A549 (cell line): ENCODE measurements around the gene ZNF536. TPM values are rescaled to one million over a fixed set of nuclear protein-coding genes. Genes with fewer than 3 reads are reported as not detected.
A peak's percentile ranks its signal among the peaks of the same experiment; 100 is the strongest.

Source experiments
- ATAC-seq, 2 experiments: fragments of 200-7000 bp in 1 of 2; fragments of >200 bp in 1 of 2; cut with Nextera tagmentation in 1 of 2; cut with Tn5 transposase in 1 of 2; 3 replicates each; pipeline versions ENCODE4 v1.8.0 to v1.9.1; 2018 to 2020; ENCODE audit warnings: mild to moderate bottlenecking in 1 of 2, moderate library complexity in 1 of 2
- CTCF ChIA-PET: fragments of 300-600 bp; sonication (Branson Sonifier 250); formaldehyde crosslinking; extraction: SDS; loops from one replicate; lab custom pipeline; 2021; ENCODE audit warnings: antibody characterized with exemption, inconsistent platforms; lab: Yijun Ruan, JAX
- POLR2A ChIA-PET: fragments of 350-600 bp; formaldehyde crosslinking; extraction: SDS; loops from one replicate; lab custom pipeline; 2021; ENCODE audit warnings: antibody characterized with exemption, inconsistent platforms; lab: Yijun Ruan, JAX
- DNase-seq, 2 experiments: peaks; one replicate each; pipeline versions ENCODE4 v3.0.0 to v3.0.0-alpha.2; 2011 to 2016; ENCODE audit warnings: low read depth in 1 of 2, low spot score in 1 of 2
- FAIRE-seq: peaks from 2 replicates; lab custom pipeline; 2011; peaks lifted over from hg19 to GRCh38; lab: Jason Lieb, UNC
- H3K27ac ChIP-seq, 2 experiments: fragments of >200 bp; sonication (Bioruptor Twin); formaldehyde crosslinking; 3 replicates each; pipeline ENCODE4 v1.5.1; 2016 to 2017
- H3K4me1 ChIP-seq: fragments of >200 bp; sonication (Bioruptor Twin); formaldehyde crosslinking; 3 replicates; pipeline ENCODE4 v1.6.1; 2016
- H3K4me2 ChIP-seq: fragments of >200 bp; sonication (Bioruptor Twin); formaldehyde crosslinking; 3 replicates; pipeline ENCODE4 v1.6.1; 2016
- H3K4me3 ChIP-seq: fragments of >200 bp; sonication (Bioruptor Twin); formaldehyde crosslinking; 3 replicates; pipeline ENCODE4 v1.5.1; 2016
- H3K9me3 ChIP-seq: fragments of >200 bp; sonication (Bioruptor Twin); formaldehyde crosslinking; 3 replicates; pipeline ENCODE4 v1.6.1; 2016
- BCL3 ChIP-seq: fragments of >200 bp; sonication (Bioruptor Twin); formaldehyde crosslinking; IDR thresholded peaks from 3 replicates; pipeline ENCODE4 v1.6.1; 2016
- BHLHE40 ChIP-seq: IDR thresholded peaks from 2 replicates; pipeline ENCODE4 v1.6.1; 2012; ENCODE audit warnings: low read depth, low read length, inconsistent platforms
- CEBPB ChIP-seq, 2 experiments: fragments of >200 bp in 1 of 2; sonication (Bioruptor Twin) in 1 of 2; formaldehyde crosslinking in 1 of 2; IDR thresholded peaks; 2 replicates each; pipeline ENCODE4 v1.6.1; 2012 to 2016
- EHMT2 ChIP-seq: fragments of 200-600 bp; sonication (generic); IDR thresholded peaks from 2 replicates; pipeline ENCODE4 v1.6.1; 2016; ENCODE audit warnings: antibody characterized with exemption, low read depth, mild to moderate bottlenecking, moderate library complexity
- ESRRA ChIP-seq: fragments of 150-350 bp; IDR thresholded peaks from 2 replicates; pipeline ENCODE4 v1.6.1; 2014; ENCODE audit warnings: mild to moderate bottlenecking, low read length, borderline replicate concordance
- FOSB ChIP-seq: fragments of 250-450 bp; sonication (Bioruptor Pico); IDR thresholded peaks from 2 replicates; pipeline ENCODE4 v1.5.0; 2020; ENCODE audit warnings: mild to moderate bottlenecking, moderate library complexity
- FOSL2 ChIP-seq, 2 experiments: fragments of 450-650 bp in 1 of 2; fragments of >200 bp in 1 of 2; sonication (Bioruptor Twin) in 1 of 2; formaldehyde crosslinking; IDR thresholded peaks; 2 replicates each; pipeline versions ENCODE4 v1.5.0 to v1.6.1; 2016 to 2020; ENCODE audit warnings: mild to moderate bottlenecking in 1 of 2, moderate library complexity in 1 of 2
- FOXS1 ChIP-seq: fragments of 250-450 bp; sonication (Bioruptor Pico); IDR thresholded peaks from 2 replicates; pipeline ENCODE4 v1.5.0; 2020; ENCODE audit warnings: mild to moderate bottlenecking, moderate library complexity
- HDAC2 ChIP-seq: fragments of 200-600 bp; sonication (generic); IDR thresholded peaks from 2 replicates; pipeline ENCODE4 v1.6.1; 2016
- HEYL ChIP-seq: fragments of 250-450 bp; sonication (Bioruptor Pico); IDR thresholded peaks from 2 replicates; pipeline ENCODE4 v1.8.0; 2021; ENCODE audit warnings: mild to moderate bottlenecking, moderate library complexity
- MYC ChIP-seq: IDR thresholded peaks from 2 replicates; pipeline ENCODE4 v1.6.1; 2012; ENCODE audit warnings: mild to moderate bottlenecking, inconsistent platforms, low read length, improper control_type of control experiment, borderline replicate concordance
- NPAS2 ChIP-seq: fragments of 250-450 bp; sonication (Bioruptor Pico); IDR thresholded peaks from 2 replicates; pipeline ENCODE4 v1.8.0; 2022; ENCODE audit warnings: mild to moderate bottlenecking, moderate library complexity, borderline replicate concordance
- NR3C1 ChIP-seq: fragments of >200 bp; sonication (Bioruptor Twin); formaldehyde crosslinking; IDR thresholded peaks from 3 replicates; pipeline ENCODE4 v1.6.1; 2017
- PHF8 ChIP-seq: fragments of 200-600 bp; sonication (generic); IDR thresholded peaks from 2 replicates; pipeline ENCODE4 v1.6.1; 2016; ENCODE audit warnings: low read depth, mild to moderate bottlenecking, antibody characterized with exemption, moderate library complexity, borderline replicate concordance
- RCOR1 ChIP-seq: fragments of 150-350 bp; IDR thresholded peaks from 2 replicates; pipeline ENCODE4 v1.6.1; 2014; ENCODE audit warnings: antibody characterized with exemption, low read length, low read depth
- REST ChIP-seq: fragments of 200-600 bp; sonication (generic); IDR thresholded peaks from 2 replicates; pipeline ENCODE4 v1.6.1; 2016; ENCODE audit warnings: antibody characterized with exemption, mild to moderate bottlenecking, moderate library complexity
- SREBF2 ChIP-seq: fragments of 450-650 bp; IDR thresholded peaks from 2 replicates; pipeline ENCODE4 v1.6.1; 2014; ENCODE audit warnings: mild to moderate bottlenecking, moderate library complexity
- TFCP2L1 ChIP-seq: fragments of 250-450 bp; sonication (Bioruptor Pico); IDR thresholded peaks from 2 replicates; pipeline ENCODE4 v1.5.0; 2021; ENCODE audit warnings: mild to moderate bottlenecking
- TP53 ChIP-seq: fragments of 250-450 bp; sonication (Bioruptor Pico); IDR thresholded peaks from 2 replicates; pipeline ENCODE4 v1.5.0; 2021; ENCODE audit warnings: mild to moderate bottlenecking, moderate library complexity
- USF2 ChIP-seq: fragments of 450-650 bp; IDR thresholded peaks from 2 replicates; pipeline ENCODE4 v1.6.1; 2014; ENCODE audit warnings: antibody characterized with exemption
- ZFP36 ChIP-seq: fragments of 450-650 bp; IDR thresholded peaks from 2 replicates; pipeline ENCODE4 v1.6.1; 2014; ENCODE audit warnings: borderline replicate concordance; ENCODE audit not compliant: partially characterized antibody
- ZNF302 ChIP-seq: fragments of 250-450 bp; sonication (Bioruptor Pico); IDR thresholded peaks from 2 replicates; pipeline ENCODE4 v1.9.0; 2021; ENCODE audit warnings: inconsistent platforms, mild to moderate bottlenecking, moderate library complexity
- ZSCAN20 ChIP-seq: fragments of 250-450 bp; sonication (Bioruptor Pico); IDR thresholded peaks from 2 replicates; pipeline ENCODE4 v1.8.0; 2022; ENCODE audit warnings: mild to moderate bottlenecking, moderate library complexity
- WGBS: methylation state at CpG from one replicate; pipeline ENCODE4 v1.1.6; 2017; ENCODE audit errors: missing lambda C conversion rate; 5-methylcytosine and 5-hydroxymethylcytosine counted together
- polyA plus RNA-seq, 4 experiments: library from polyadenylated mRNA; depleted of rRNA in 3 of 4; stranded (reverse); fragments of >200 nt; fragmentation: RNase III in 1 of 4; extraction: RNeasy Plus Mini Kit Qiagen cat#74134 plus additional on column Dnase treatment in 1 of 4; gene quantifications; 2 replicates in 3 of 4; 3 replicates in 1 of 4; pipeline ENCODE4 v1.2.3, GENCODE V29; 2011 to 2017

Gene ZNF536
- polyA plus RNA-seq, 2 of the 4 experiments (the other 2 are of a cell fraction), result not detected

GRCh38 chr19:30457484-30457883 is 85.3 kb downstream of the ZNF536 start:
- TF ChIP-seq BHLHE40, result no peak
- TF ChIP-seq FOSL2 (IDR thresholded peaks at IDR 0.05), result no peak
- TF ChIP-seq FOSL2 (CRISPR knock-in tag; IDR thresholded peaks at IDR 0.05), result no peak
- TF ChIP-seq REST, result no peak
- TF ChIP-seq SREBF2, result no peak
- TF ChIP-seq FOXS1 (CRISPR knock-in tag), result no peak
- TF ChIP-seq RCOR1, result no peak
- TF ChIP-seq HEYL, result no peak
- TF ChIP-seq ZNF302, result no peak
- no peak for TF ChIP-seq USF2
- TF ChIP-seq NR3C1, result no peak
- TF ChIP-seq EHMT2, result no peak
- no peak for TF ChIP-seq FOSB (CRISPR knock-in tag)
- TF ChIP-seq, all 56 proteins: peak for 0
- POLR2A ChIA-PET, result interaction anchor here (0.7 kb wide), 1 partner anchor 309 kb away, joined by 4 read pairs; no protein-coding TSS in a partner anchor
- Histone ChIP-seq H3K4me1 (no peaks in the 10 kb centered on the region), H3K4me3 (no peak overlapping the region), H3K27ac (no peak overlapping the region), H3K4me2 (no peak overlapping the region), H3K9me3 (peaks cover 8% of the 10 kb centered on the region; the same call in 1 of the 3 replicates)
- peak in 1 of 2 experiments; percentile 20; a peak in 2 of 6 replicates for ATAC-seq
- no peak for DNase-seq
- FAIRE-seq, result no peak
- CTCF ChIA-PET, result interaction anchor here (0.8 kb wide), 1 partner anchor 17 kb away, joined by 3 read pairs; no protein-coding TSS in a partner anchor
- 6% methylated on average over 4 of the region's 4 CpGs for WGBS

GRCh38 chr19:30459859-30460258 is 87.7 kb downstream of the ZNF536 start:
- CTCF ChIA-PET, result interaction anchor here (1.5 kb wide), 1 partner anchor 15 kb away, joined by 4 read pairs; no protein-coding TSS in a partner anchor
- TF ChIP-seq PHF8, result no peak
- TF ChIP-seq CEBPB (IDR thresholded peaks at IDR 0.05), result no peak
- no peak for TF ChIP-seq ESRRA
- TF ChIP-seq HEYL, result no peak
- TF ChIP-seq BCL3, result no peak
- no peak for TF ChIP-seq SREBF2
- no peak for TF ChIP-seq ZFP36
- no peak for TF ChIP-seq NPAS2 (CRISPR knock-in tag)
- TF ChIP-seq ZSCAN20, result no peak
- TF ChIP-seq USF2, result no peak
- no peak for TF ChIP-seq TFCP2L1
- TF ChIP-seq HDAC2, result no peak
- no peak for TF ChIP-seq RCOR1
- TF ChIP-seq MYC, result no peak
- no peak for TF ChIP-seq TP53 (CRISPR knock-in tag)
- TF ChIP-seq, all 56 proteins: peak for 0
- H3K4me2 ChIP-seq, result no peak overlapping the region
- no peak for DNase-seq
- peaks cover 8% of the 10 kb centered on the region; the same call in 1 of the 3 replicates for H3K9me3 ChIP-seq
- H3K4me3 ChIP-seq, result no peak overlapping the region
- POLR2A ChIA-PET, result no interaction called here
- FAIRE-seq, result no peak
- H3K4me1 ChIP-seq, result no peaks in the 10 kb centered on the region
- WGBS, result 1% methylated on average over 2 of the region's 2 CpGs
- H3K27ac ChIP-seq, result no peak overlapping the region
- no peak for ATAC-seq
